GM12873 (cell line): ENCODE measurements around the gene CEMP1.

ENCODE experiments used
- CTCF ChIP-seq: IDR thresholded peaks from 2 replicates; pipeline ENCODE4 v1.5.1; 2012; ENCODE audit warnings: low read depth, mild to moderate bottlenecking, moderate library complexity, low read length, control low read depth; ENCODE audit not compliant: insufficient read depth; ENCODE audit errors: missing control alignments

The CEMP1 gene

GRCh38 chr16:2531696-2532493, 687 bp upstream of the CEMP1 start:
- TF ChIP-seq CTCF = no peak

- no peak for TF ChIP-seq CTCF
Observed at GRCh38 chr16:2530629-2531318, 434 bp downstream of the CEMP1 start.

- TF ChIP-seq CTCF = no peak
Observed at GRCh38 chr16:2529961-2530628, 1.1 kb downstream of the CEMP1 start.

GRCh38 chr16:2529061-2529931, 1.9 kb downstream of the CEMP1 start:
- TF ChIP-seq CTCF = peak; percentile 25

- no peak for TF ChIP-seq CTCF
Observed at GRCh38 chr16:2528161-2529060, 2.8 kb downstream of the CEMP1 start.

- no peak for TF ChIP-seq CTCF
Observed at GRCh38 chr16:2527784-2528100, 3.5 kb downstream of the CEMP1 start.
